Iris pigment epithelial cell (primary cell): ENCODE measurements around the gene HBM.
A peak's percentile ranks its signal among the peaks of the same experiment; 100 is the strongest.
"Not testable (repeated sequence)": the region's sequence is repeated elsewhere in the genome, so short reads cannot be mapped to it uniquely, and the experiment has no call there.

Experiments used
- DNase-seq: peaks from one replicate; pipeline ENCODE4 v3.0.0-alpha.2; 2011; ENCODE audit warnings: low read depth

Gene HBM

GRCh38 chr16:185213-185612 is 19.4 kb downstream of the HBM start:
- no peak for DNase-seq

DNA sequence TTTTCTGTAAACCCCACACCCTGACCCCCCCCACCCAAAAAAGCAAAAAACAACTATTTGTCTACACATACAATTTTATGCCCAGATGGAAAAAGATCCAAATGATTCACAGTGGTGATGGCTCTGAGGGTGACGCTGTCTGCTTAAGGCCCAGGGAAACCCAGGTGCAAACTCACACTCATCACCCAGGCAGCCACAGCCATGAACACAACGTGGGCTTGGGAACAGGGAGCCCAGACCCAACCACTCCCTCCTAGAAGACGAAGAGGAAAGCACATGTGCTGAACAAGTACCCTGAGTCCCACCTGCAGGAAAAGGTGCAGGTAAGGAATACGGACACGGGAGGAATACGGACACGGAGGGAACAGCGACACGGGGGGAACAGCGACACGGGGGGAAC is 19.9 kb downstream of the HBM start:
- DNase-seq, result no peak

DNA sequence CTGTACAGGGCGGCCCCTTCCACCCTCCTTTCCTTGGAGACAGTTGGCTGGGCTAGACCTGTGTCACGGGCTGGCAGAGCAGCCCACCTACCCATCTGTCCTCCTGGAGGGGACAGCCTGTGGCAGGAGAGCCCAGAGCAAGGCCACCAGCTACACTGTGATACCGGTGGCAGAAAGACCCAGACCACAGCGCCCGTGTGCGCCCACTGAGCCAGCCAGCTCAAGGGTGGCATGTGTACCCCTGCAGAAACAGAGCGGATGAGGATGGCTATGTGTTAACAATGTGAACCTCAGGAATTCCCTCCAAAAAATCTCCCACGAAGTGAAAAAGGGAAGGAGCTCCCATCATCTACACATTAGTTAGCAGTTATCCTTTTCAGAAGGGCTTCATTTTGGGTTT is 21.6 kb downstream of the HBM start:
- DNase-seq, result no peak

GRCh38 chr16:188674-189073 is 22.9 kb downstream of the HBM start:
- DNase-seq, result no peak

DNA sequence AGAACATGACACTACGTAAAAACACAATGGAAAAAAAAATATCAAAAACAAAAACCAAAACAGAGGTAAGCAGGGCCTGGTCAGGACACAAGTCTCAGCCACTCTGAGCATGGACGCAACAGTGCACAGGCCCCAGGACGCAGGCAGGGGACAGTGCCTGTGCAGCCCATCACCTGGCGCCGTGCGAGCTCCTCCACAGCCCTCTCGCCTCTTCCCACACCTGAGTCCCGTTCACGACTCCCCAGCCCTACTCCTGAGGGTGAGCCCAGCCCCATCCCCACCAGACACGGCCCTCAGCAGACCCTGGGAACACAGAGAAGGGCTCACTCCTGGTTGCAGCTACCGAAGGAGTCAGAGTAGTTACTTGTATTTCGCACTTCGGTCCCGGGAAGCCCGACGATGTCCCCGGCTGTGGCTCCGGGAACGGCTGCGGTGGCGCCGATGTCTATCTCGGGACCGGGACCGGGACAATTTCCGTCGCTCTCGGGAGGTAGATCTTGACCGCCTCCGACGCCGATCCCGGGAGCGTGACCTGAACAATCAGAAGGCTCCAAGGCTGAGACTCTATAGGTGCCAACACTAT is 23.9 kb downstream of the HBM start:
- DNase-seq, result no peak

DNA sequence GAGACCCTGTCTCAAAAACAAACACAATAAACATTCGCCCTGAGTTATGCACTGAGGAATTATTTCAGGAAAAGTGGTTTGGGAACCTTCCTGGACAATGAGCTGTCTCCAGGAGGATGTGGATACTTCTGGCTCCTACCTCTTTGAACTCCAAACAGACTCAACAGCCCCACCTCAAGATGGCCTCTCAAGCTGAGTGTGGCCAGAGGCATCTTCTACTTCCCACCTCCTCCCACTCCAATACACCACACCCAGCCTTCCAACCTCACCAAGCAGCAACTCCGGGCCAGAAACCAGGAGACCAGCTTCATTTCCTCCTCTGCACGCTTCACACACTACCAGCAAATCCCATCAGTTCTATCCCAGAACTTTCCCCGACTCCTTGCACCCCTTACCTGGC is 26.1 kb downstream of the HBM start:
- no peak for DNase-seq

GRCh38 chr16:192686-193085 is 26.9 kb downstream of the HBM start:
- no peak for DNase-seq

- DNase-seq, result no peak
Observed at GRCh38 chr16:193441-193840, 27.7 kb downstream of the HBM start.

DNA sequence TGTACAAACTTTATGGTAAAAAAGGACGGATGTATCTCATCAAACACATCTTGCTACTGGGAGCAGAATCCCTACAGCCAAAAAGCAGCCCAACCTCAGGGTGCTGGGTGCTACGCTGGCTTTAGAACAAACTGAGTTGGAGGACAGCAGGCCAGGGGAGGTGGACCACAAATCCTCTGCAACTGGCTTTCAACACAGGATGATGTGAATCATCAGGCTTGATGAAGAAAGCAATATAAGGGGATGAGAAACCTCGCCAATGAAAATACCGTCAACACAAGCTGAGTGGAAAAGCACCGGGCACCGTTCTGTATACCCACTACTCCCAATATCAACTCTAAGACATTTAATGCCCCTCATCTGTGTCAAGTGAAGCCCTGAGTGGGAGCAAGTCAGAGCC is 28.7 kb downstream of the HBM start:
- DNase-seq, result peak; percentile 89

GRCh38 chr16:200388-200787 is 34.6 kb downstream of the HBM start:
- peak; percentile 74 for DNase-seq

DNA sequence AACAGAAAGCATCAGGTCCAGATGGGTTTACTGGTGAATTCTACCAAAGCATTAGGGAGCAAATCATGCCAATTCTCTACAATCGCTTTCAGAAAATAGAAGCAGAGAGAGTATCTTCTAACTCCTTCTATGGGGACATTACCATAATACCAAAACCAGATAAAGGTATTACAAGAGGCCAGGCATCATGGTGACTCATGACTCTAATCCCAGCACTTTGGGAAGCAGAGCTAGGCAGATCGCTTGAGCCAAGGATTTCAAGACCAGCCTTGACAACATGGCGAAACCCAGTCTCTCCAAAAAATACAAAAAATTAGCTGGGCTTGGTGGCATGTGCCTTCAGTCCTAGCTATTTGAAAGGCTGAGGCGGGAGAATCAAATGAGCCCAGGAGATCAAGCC is 37.5 kb downstream of the HBM start:
- peak; percentile 34 for DNase-seq

GRCh38 chr16:204046-204445 is 38.3 kb downstream of the HBM start:
- DNase-seq, result not testable (repeated sequence)

GRCh38 chr16:209359-209758 is 43.6 kb downstream of the HBM start:
- DNase-seq, result not testable (repeated sequence)

DNA sequence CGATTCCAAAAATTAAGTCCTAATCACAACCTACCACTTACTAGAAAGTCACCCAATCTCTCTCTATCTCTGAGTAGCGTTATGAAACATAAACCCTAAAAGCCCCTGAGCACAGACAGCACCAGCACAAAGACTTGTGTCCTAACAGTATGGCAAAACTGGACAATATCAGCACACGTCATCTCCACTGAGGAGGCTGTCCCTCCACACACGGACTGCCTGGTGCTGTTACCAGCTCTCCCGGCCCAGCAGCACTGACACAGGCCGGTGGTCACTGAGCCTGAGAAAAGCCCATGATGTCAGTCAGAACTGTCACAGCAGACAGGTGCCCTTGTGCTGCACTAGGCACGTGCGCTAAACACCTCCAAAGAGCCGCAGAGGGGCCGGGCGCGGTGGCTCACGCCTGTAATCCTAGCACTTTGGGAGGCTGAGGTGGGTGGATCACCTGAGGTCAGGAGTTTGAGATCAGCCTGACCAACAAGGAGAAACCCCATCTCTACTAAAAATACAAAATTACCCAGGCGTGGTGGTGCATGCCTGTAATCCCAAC is 45.9 kb downstream of the HBM start:
- DNase-seq, result not testable (repeated sequence)

DNA sequence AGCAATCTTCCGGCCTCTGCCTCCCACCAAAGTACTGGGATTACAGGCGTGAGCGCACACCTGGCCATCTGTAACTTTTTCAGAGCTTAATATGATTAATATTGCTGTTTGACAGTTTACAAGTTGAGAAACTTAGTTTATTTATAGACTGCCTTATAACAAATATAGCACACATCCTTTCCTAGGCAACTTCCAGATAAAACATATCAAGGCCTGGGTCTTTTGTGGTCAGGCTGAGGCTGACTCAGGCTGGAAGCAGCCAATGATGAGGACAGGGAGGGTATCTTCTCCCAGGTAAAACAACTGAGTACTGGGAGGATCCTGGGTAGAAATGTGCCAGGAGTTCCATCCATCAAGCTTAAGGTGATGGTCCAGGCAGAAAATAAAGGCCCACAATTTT is 47.2 kb downstream of the HBM start:
- peak; percentile 41 for DNase-seq
